Tibial nerve (tissue), 4 donors: ENCODE results near the gene TMEM132C. TPM values are rescaled to one million over a fixed set of nuclear protein-coding genes. Genes with fewer than 3 reads are reported as not detected.

Source experiments
- DNase-seq, 2 donors: peaks; one replicate each; pipeline ENCODE4 v3.0.0-alpha.2; 2019; ENCODE audit warnings: low spot score in 2 of 2
- H3K27ac ChIP-seq, 4 donors: fragments of 200-600 bp; sonication (generic) in 3 of 4; one replicate each; pipeline ENCODE4 v1.5.1; 2017 to 2019; ENCODE audit warnings: mild to moderate bottlenecking in 1 of 4
- H3K27me3 ChIP-seq, 2 donors: fragments of 200-600 bp; sonication (generic) in 1 of 2; one replicate each; pipeline versions ENCODE4 v1.5.1 to v1.6.0; 2017 to 2019
- H3K36me3 ChIP-seq, 3 donors: fragments of 200-600 bp; sonication (generic); one replicate each; pipeline ENCODE4 v1.5.1; 2018 to 2019
- H3K4me1 ChIP-seq, 4 donors: fragments of 200-600 bp; sonication (generic) in 3 of 4; one replicate each; pipeline ENCODE4 v1.5.1; 2017 to 2019
- H3K4me3 ChIP-seq, 4 donors: fragments of 200-600 bp; sonication (generic) in 3 of 4; one replicate each; pipeline ENCODE4 v1.5.1; 2017 to 2019; ENCODE audit warnings: mild to moderate bottlenecking in 1 of 4, moderate library complexity in 1 of 4
- H3K9me3 ChIP-seq, 4 donors: fragments of 200-600 bp; sonication (generic) in 3 of 4; one replicate each; pipeline ENCODE4 v1.5.1; 2017 to 2019
- EP300 ChIP-seq, 2 donors: sonication (generic); formaldehyde crosslinking; IDR thresholded peaks; one replicate each; pipeline ENCODE4 v1.6.1; 2017; ENCODE audit warnings: antibody characterized with exemption in 2 of 2, mild to moderate bottlenecking in 1 of 2
- POLR2A ChIP-seq, 2 donors: fragments of 450-650 bp; IDR thresholded peaks; one replicate each; pipeline ENCODE4 v1.6.1; 2017; ENCODE audit warnings: antibody characterized with exemption in 2 of 2, mild to moderate bottlenecking in 2 of 2, moderate library complexity in 2 of 2
- WGBS, 2 donors: methylation state at CpG; one replicate each; pipeline ENCODE4 v1.1.5; 2018; 5-methylcytosine and 5-hydroxymethylcytosine counted together
- total RNA-seq, 4 donors: library from RNA; depleted of rRNA; stranded (reverse); fragments of >200 nt; gene quantifications; one replicate each; pipeline ENCODE4 v1.1.0, GENCODE V29; 2016
- TF ChIP-seq, protein P1 (sequence below), 5 experiments: fragments of 200-600 bp in 3 of 5; fragments of 450-650 bp in 2 of 5; sonication (generic) in 3 of 5; IDR thresholded peaks; one replicate each; pipeline ENCODE4 v1.5.1; 2016 to 2019; ENCODE audit warnings: antibody characterized with exemption in 5 of 5, mild to moderate bottlenecking in 3 of 5, moderate library complexity in 2 of 5

Gene TMEM132C
- total RNA-seq, 4 donors from 2014 or later = 8.2 to 17.4 (median 12.4) TPM

DNA sequence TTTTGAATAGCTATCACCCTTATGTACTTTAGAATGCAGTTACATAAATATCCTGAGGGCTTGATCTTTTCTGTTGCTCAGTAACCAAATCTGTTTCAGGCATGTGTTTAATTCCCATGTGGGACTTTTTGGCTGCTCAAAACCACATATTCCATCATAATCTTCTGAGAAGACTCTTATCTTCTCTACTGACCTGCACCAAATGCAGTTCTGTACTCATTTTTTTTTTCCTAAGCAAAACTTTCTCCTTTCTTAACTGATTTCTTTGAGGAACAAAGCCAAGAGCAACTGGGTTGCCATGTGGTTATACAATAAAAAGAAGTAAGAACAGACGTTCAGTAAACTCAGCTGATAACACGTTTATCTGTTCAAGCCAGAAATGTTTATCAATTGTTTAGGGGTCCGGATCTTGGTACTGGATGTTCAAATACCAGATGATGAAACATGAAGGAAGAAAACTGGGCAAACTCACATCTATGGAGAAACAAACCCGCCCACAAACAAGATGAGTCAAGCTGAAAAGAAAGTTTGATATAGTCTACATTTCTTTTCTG is 50.1 kb downstream of the TMEM132C start:
- WGBS, 2 donors = 28 to 34% methylated on average over 4 of the region's 4 CpGs
- H3K4me3 ChIP-seq = no peak overlapping the region
- H3K27me3 ChIP-seq = no peaks in the 10 kb centered on the region
- DNase-seq = no peak
- no peaks in the 10 kb centered on the region for H3K36me3 ChIP-seq
- peaks cover 0 to 13% (median 0%) of the 10 kb centered on the region in 4 donors for H3K9me3 ChIP-seq
- H3K27ac ChIP-seq = peak overlapping the region in 1 of 4 donors; percentile 53
- TF ChIP-seq POLR2A (IDR thresholded peaks at IDR 0.05) (no peak), EP300 (IDR thresholded peaks at IDR 0.05) (no peak)
- TF ChIP-seq, protein P1, sequence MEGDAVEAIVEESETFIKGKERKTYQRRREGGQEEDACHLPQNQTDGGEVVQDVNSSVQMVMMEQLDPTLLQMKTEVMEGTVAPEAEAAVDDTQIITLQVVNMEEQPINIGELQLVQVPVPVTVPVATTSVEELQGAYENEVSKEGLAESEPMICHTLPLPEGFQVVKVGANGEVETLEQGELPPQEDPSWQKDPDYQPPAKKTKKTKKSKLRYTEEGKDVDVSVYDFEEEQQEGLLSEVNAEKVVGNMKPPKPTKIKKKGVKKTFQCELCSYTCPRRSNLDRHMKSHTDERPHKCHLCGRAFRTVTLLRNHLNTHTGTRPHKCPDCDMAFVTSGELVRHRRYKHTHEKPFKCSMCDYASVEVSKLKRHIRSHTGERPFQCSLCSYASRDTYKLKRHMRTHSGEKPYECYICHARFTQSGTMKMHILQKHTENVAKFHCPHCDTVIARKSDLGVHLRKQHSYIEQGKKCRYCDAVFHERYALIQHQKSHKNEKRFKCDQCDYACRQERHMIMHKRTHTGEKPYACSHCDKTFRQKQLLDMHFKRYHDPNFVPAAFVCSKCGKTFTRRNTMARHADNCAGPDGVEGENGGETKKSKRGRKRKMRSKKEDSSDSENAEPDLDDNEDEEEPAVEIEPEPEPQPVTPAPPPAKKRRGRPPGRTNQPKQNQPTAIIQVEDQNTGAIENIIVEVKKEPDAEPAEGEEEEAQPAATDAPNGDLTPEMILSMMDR (IDR thresholded peaks at IDR 0.05) = no peak
- peaks cover 0 to 22% (median 0%) of the 10 kb centered on the region in 4 donors for H3K4me1 ChIP-seq

DNA sequence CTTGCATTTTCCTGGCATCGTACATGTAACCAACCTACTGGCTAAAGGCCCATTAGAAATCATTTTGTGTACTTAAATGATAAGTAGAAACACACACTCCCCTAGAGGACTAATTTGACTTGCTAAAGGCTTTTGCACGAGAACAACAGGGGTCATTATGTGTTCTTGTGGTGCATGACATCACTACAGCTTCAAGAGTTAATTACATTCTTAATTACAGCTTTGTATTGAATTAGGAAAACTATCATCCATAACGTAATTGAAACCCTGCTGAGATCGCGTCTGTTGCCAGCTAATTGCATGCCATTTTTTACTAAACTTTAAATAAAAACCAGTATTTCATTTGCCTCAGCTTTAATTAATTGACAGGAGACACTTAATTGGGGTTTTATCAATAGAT is 51.4 kb downstream of the TMEM132C start:
- no peak overlapping the region for H3K4me3 ChIP-seq
- H3K9me3 ChIP-seq = peaks cover 0 to 20% (median 0%) of the 10 kb centered on the region in 4 donors
- 31 to 38% methylated on average over 5 of the region's 5 CpGs for WGBS, 2 donors

DNA sequence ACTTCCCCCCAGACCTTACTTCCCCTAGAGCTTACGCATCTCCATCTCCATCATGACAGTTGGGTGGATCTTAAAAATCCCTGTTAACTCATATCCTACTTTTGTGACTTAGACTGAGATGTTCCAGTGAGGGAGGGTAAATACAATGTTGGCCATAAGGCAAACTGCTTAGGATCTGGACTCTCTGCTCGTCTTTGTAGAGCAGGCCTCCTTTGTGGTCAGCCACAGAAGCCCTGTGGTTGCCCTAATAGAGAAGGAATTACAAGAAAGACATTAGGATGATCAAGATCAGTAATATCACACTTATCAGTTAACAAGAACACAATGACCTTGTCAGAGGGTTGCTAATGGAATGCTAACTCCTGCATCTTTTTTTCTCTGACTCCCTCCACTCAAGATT is 52.0 kb downstream of the TMEM132C start:
- H3K4me1 ChIP-seq = peaks cover 0 to 22% (median 0%) of the 10 kb centered on the region in 4 donors
- H3K27me3 ChIP-seq = no peaks in the 10 kb centered on the region
- WGBS, 2 donors = 62 to 78% methylated on average over 2 of the region's 2 CpGs
- no peak overlapping the region for H3K27ac ChIP-seq
- TF ChIP-seq, protein P1 (IDR thresholded peaks at IDR 0.05) = no peak
- TF ChIP-seq EP300 (IDR thresholded peaks at IDR 0.05) = no peak
- no peak for TF ChIP-seq POLR2A (IDR thresholded peaks at IDR 0.05)
- H3K36me3 ChIP-seq = no peaks in the 10 kb centered on the region
- DNase-seq = no peak
- H3K4me3 ChIP-seq = no peak overlapping the region
- H3K9me3 ChIP-seq = peaks cover 0 to 20% (median 0%) of the 10 kb centered on the region in 4 donors

More for the DNA sequence above, 51.4 kb downstream of the TMEM132C start:
- Histone ChIP-seq H3K27ac (no peak overlapping the region), H3K36me3 (no peaks in the 10 kb centered on the region), H3K4me1 (peaks cover 0 to 22% (median 0%) of the 10 kb centered on the region in 4 donors), H3K27me3 (no peaks in the 10 kb centered on the region)
- DNase-seq = no peak
- TF ChIP-seq, protein P1 (IDR thresholded peaks at IDR 0.05) = no peak
- TF ChIP-seq POLR2A (IDR thresholded peaks at IDR 0.05) = no peak
- no peak for TF ChIP-seq EP300 (IDR thresholded peaks at IDR 0.05)

DNA sequence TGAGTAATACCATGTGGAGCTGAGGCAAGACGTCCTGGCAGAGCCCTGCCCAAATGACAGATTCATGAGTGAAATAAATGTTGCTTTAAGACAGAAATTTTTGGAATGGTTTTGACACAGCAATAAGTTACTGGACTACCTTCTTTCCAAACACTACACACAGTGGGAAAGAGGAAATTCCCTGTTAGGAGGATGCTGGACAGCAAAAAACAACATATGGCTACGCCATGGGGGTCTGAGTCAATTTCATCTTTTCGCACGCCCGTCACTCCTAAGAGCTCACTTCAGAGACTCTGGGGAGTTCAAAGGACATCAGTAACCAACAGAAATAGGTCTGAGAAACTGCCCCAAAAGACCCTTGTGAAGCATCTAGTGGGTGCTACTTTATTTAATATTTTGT is 55.4 kb downstream of the TMEM132C start:
- Histone ChIP-seq H3K4me1 (peaks cover 0 to 11% (median 0%) of the 10 kb centered on the region in 4 donors), H3K27me3 (no peaks in the 10 kb centered on the region), H3K9me3 (peaks cover 0 to 14% (median 0%) of the 10 kb centered on the region in 4 donors), H3K4me3 (no peak overlapping the region), H3K27ac (no peak overlapping the region), H3K36me3 (no peaks in the 10 kb centered on the region)
- no peak for DNase-seq
- no peak for TF ChIP-seq POLR2A (IDR thresholded peaks at IDR 0.05)
- TF ChIP-seq, protein P1 (IDR thresholded peaks at IDR 0.05) = no peak
- TF ChIP-seq EP300 (IDR thresholded peaks at IDR 0.05) = no peak
- 87 to 89% methylated on average over 5 of the region's 5 CpGs for WGBS, 2 donors

DNA sequence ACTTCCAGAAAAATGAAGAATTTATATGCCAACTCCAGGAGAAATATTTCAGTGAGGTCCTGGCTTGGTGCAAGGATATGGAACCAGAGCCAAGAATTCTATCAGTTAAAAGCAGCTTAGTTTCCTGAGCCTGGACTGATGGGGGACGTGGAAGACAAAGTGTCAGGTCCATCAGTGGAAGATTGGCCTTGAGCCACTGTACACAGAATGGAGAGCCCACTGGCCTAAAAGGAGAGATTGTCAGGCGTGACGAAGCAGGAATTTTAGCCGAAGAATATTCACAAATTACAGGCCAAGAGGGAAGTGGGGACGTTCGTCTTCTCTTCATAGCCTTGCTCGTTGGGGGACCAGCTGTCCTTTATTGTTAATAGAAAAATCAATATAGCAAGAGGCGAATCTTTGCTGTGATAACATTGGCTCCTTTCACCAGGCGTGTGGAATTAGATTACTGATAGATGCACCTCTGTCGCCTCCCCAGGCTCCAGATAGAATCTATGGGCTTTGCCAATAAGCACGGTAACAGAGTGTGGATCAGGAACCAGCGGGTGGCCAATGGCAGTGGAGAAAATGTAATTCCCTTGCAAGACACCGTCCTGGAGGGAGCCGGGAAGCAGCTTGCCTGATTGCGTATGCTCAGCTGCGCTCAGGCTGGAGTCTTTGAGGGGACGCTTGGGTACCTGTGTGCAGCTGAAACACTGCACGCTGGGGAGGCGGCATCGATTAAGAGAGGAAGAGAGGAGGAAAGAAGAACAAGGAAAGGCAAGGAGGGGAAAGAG is 56.4 kb downstream of the TMEM132C start:
- no peak for TF ChIP-seq EP300 (IDR thresholded peaks at IDR 0.05)
- TF ChIP-seq POLR2A (IDR thresholded peaks at IDR 0.05) = no peak
- TF ChIP-seq, protein P1 (IDR thresholded peaks at IDR 0.05) = no peak
- no peak overlapping the region for H3K4me3 ChIP-seq
- 54 to 55% methylated on average over 20 of the region's 20 CpGs for WGBS, 2 donors

More for the DNA sequence above, 56.4 kb downstream of the TMEM132C start:
- Histone ChIP-seq H3K36me3 (no peaks in the 10 kb centered on the region), H3K27me3 (no peaks in the 10 kb centered on the region), H3K4me1 (peaks cover 0 to 5% (median 0%) of the 10 kb centered on the region in 4 donors), H3K9me3 (peaks cover 0 to 14% (median 0%) of the 10 kb centered on the region in 4 donors), H3K27ac (no peak overlapping the region)
- no peak for DNase-seq
